Upper lobe of left lung (tissue), 6 donors: ENCODE results near the gene ADARB1. TPM values are rescaled to one million over a fixed set of nuclear protein-coding genes. Genes with fewer than 3 reads are reported as not detected.

ENCODE experiments used
- ATAC-seq, 2 donors: fragments of 200-7000 bp; cut with Tn5 transposase; one replicate each; pipeline ENCODE4 v1.9.1; 2022; ENCODE audit warnings: mild to moderate bottlenecking in 2 of 2, moderate library complexity in 2 of 2; ENCODE audit not compliant: low FRiP score in 2 of 2
- DNase-seq, 2 donors: peaks; one replicate each; pipeline ENCODE4 v3.0.0-alpha.2; 2019 to 2020
- H3K27ac ChIP-seq, 4 donors: fragments of 200-600 bp; sonication (generic); one replicate each; pipeline ENCODE4 v1.5.1; 2016 to 2019
- H3K27me3 ChIP-seq, 4 donors: fragments of 200-600 bp; sonication (generic); one replicate each; pipeline ENCODE4 v1.5.1; 2017 to 2019
- H3K36me3 ChIP-seq, 4 donors: fragments of 200-600 bp; sonication (generic); one replicate each; pipeline ENCODE4 v1.5.1; 2016 to 2019
- H3K4me1 ChIP-seq, 4 donors: fragments of 200-600 bp; sonication (generic); one replicate each; pipeline ENCODE4 v1.5.1; 2018 to 2019
- H3K4me3 ChIP-seq, 4 donors: fragments of 200-600 bp; sonication (generic); one replicate each; pipeline ENCODE4 v1.5.1; 2017 to 2019; ENCODE audit warnings: mild to moderate bottlenecking in 2 of 4, moderate library complexity in 1 of 4
- H3K9me3 ChIP-seq, 4 donors: fragments of 200-600 bp; sonication (generic); one replicate each; pipeline ENCODE4 v1.5.1; 2018 to 2019
- CTCF ChIP-seq, 6 experiments: fragments of 450-650 bp in 4 of 6; fragments of 200-600 bp in 2 of 6; sonication (generic) in 2 of 6; IDR thresholded peaks; one replicate each; pipeline ENCODE4 v1.5.1; 2016 to 2019; ENCODE audit warnings: antibody characterized with exemption in 6 of 6
- EP300 ChIP-seq, 4 donors: sonication (generic); formaldehyde crosslinking; IDR thresholded peaks; one replicate each; pipeline ENCODE4 v1.5.1; 2017; ENCODE audit warnings: antibody characterized with exemption in 4 of 4, control low read depth in 2 of 4
- POLR2A ChIP-seq, 4 donors: fragments of 450-650 bp; IDR thresholded peaks; one replicate each; pipeline ENCODE4 v1.5.1; 2016 to 2017; ENCODE audit warnings: antibody characterized with exemption in 4 of 4, mild to moderate bottlenecking in 2 of 4
- POLR2AphosphoS5 ChIP-seq, 2 donors: sonication (generic); formaldehyde crosslinking; IDR thresholded peaks; one replicate each; pipeline ENCODE4 v1.5.1; 2017; ENCODE audit warnings: antibody characterized with exemption in 2 of 2
- WGBS, 2 donors: methylation state at CpG; one replicate each; pipeline ENCODE4 v1.1.5; 2017 to 2018; 5-methylcytosine and 5-hydroxymethylcytosine counted together
- total RNA-seq, 6 donors: library from RNA; depleted of rRNA in 4 of 6; stranded (reverse); fragments of >200 nt in 4 of 6; gene quantifications; one replicate each; pipeline versions ENCODE4 v1.1.0 to v1.2.1, GENCODE V29; 2016 to 2021
- donor health status: DM: no; HTN: no; CAD: no; lungs with moderate emphysema.
- donor health status: DM: no; HTN: yes; CAD: no; lungs with severe emphysema.

The ADARB1 gene
- total RNA-seq, 6 donors from 2014 or later, result 26.5 to 94.3 (median 42.4) TPM

GRCh38 chr21:45088729-45089128 lies 14.3 kb downstream of the ADARB1 start:
- Histone ChIP-seq H3K27ac (no peak overlapping the region), H3K9me3 (no peaks in the 10 kb centered on the region), H3K4me1 (peaks cover 31 to 54% (median 39%) of the 10 kb centered on the region in 4 donors), H3K36me3 (no peaks in the 10 kb centered on the region), H3K27me3 (no peaks in the 10 kb centered on the region), H3K4me3 (no peak overlapping the region)
- 90% methylated on average over 8 of the region's 8 CpGs for WGBS, 2 donors
- DNase-seq (no peak), ATAC-seq (no peak)
- TF ChIP-seq POLR2A (IDR thresholded peaks at IDR 0.05), result no peak
- no peak for TF ChIP-seq EP300 (IDR thresholded peaks at IDR 0.05)
- TF ChIP-seq POLR2AphosphoS5 (IDR thresholded peaks at IDR 0.05), result peak in 1 of 2 donors; percentile 20
- TF ChIP-seq CTCF (IDR thresholded peaks at IDR 0.05), result no peak

- no peak for TF ChIP-seq CTCF (IDR thresholded peaks at IDR 0.05)
- TF ChIP-seq POLR2A (IDR thresholded peaks at IDR 0.05), result no peak
- no peak for TF ChIP-seq EP300 (IDR thresholded peaks at IDR 0.05)
- no peak for TF ChIP-seq POLR2AphosphoS5 (IDR thresholded peaks at IDR 0.05)
- ATAC-seq (no peak), DNase-seq (no peak)
- 66 to 73% methylated on average over 4 of the region's 4 CpGs for WGBS, 2 donors
- Histone ChIP-seq H3K27me3 (no peaks in the 10 kb centered on the region), H3K9me3 (no peaks in the 10 kb centered on the region), H3K27ac (no peak overlapping the region), H3K4me3 (no peak overlapping the region), H3K4me1 (peaks cover 38 to 62% (median 46%) of the 10 kb centered on the region in 4 donors), H3K36me3 (no peaks in the 10 kb centered on the region)
Observed at GRCh38 chr21:45089964-45090363, 15.6 kb downstream of the ADARB1 start.

- no peak for DNase-seq
- peaks cover 47 to 65% (median 52%) of the 10 kb centered on the region in 4 donors for H3K4me1 ChIP-seq
- H3K27me3 ChIP-seq, result no peaks in the 10 kb centered on the region
- ATAC-seq, result no peak
- TF ChIP-seq POLR2A (IDR thresholded peaks at IDR 0.05), result no peak
- TF ChIP-seq POLR2AphosphoS5 (IDR thresholded peaks at IDR 0.05), result no peak
- no peak for TF ChIP-seq CTCF (IDR thresholded peaks at IDR 0.05)
- no peak for TF ChIP-seq EP300 (IDR thresholded peaks at IDR 0.05)
- H3K9me3 ChIP-seq, result no peaks in the 10 kb centered on the region
- H3K27ac ChIP-seq, result peak overlapping the region in 1 of 4 donors; percentile 77
- WGBS, 2 donors, result 63 to 82% methylated on average over 4 of the region's 4 CpGs
- no peak overlapping the region for H3K4me3 ChIP-seq
- H3K36me3 ChIP-seq, result no peaks in the 10 kb centered on the region
Observed at GRCh38 chr21:45090966-45091365, 16.6 kb downstream of the ADARB1 start.

GRCh38 chr21:45091550-45092322 lies 17.4 kb downstream of the ADARB1 start:
- H3K36me3 ChIP-seq, result no peaks in the 10 kb centered on the region
- H3K27me3 ChIP-seq, result no peaks in the 10 kb centered on the region
- DNase-seq, result no peak
- no peak for TF ChIP-seq POLR2AphosphoS5 (IDR thresholded peaks at IDR 0.05)
- no peak for TF ChIP-seq CTCF (IDR thresholded peaks at IDR 0.05)
- no peak for TF ChIP-seq POLR2A (IDR thresholded peaks at IDR 0.05)
- no peak for TF ChIP-seq EP300 (IDR thresholded peaks at IDR 0.05)
- 48 to 55% methylated on average over 7 of the region's 7 CpGs for WGBS, 2 donors
- H3K4me3 ChIP-seq, result no peak overlapping the region
- ATAC-seq, result no peak
- H3K4me1 ChIP-seq, result peaks cover 51 to 64% (median 57%) of the 10 kb centered on the region in 4 donors
- H3K9me3 ChIP-seq, result no peaks in the 10 kb centered on the region
- H3K27ac ChIP-seq, result peak overlapping the region in 3 of 4 donors; percentile 70 to 77 (median 71)
